Panc1 (cell line): ENCODE data around the gene XIRP2. TPM values are rescaled to one million over a fixed set of nuclear protein-coding genes. Genes with fewer than 3 reads are reported as not detected.

ENCODE experiments used
- ATAC-seq: fragments of 200-7000 bp; cut with Tn5 transposase; 2 replicates; pipeline ENCODE4 v1.9.1; 2020; ENCODE audit warnings: mild to moderate bottlenecking, moderate library complexity
- BruUV-seq: library from RNA; stranded (reverse); fragments of 400-500 nt; replicated peaks from 2 replicates; lab custom pipeline; 2021; lab: Mats Ljungman, UMichigan
- CTCF ChIA-PET: fragments of 300-600 bp; sonication (Branson Sonifier 250); formaldehyde crosslinking; loops from one replicate; lab custom pipeline; 2022; ENCODE audit warnings: antibody characterized with exemption; lab: Charles Lee
- POLR2A ChIA-PET: fragments of 300-600 bp; sonication (Branson Sonifier 250); formaldehyde crosslinking; loops from one replicate; lab custom pipeline; 2022; ENCODE audit warnings: antibody characterized with exemption; lab: Charles Lee
- DNase-seq: peaks from one replicate; pipeline ENCODE4 v3.0.0-alpha.2; 2010; ENCODE audit warnings: low read depth, low spot score
- H3K27ac ChIP-seq: 2 replicates; pipeline ENCODE4 v1.5.1; 2011; ENCODE audit warnings: mild to moderate bottlenecking, low read length, inconsistent platforms
- H3K27me3 ChIP-seq: fragments of 200-500 bp; sonication (Bioruptor generic); 2 replicates; pipeline ENCODE4 v1.6.0; 2014; ENCODE audit warnings: low read length, inconsistent platforms; ENCODE audit not compliant: control insufficient read depth, insufficient read depth
- H3K36me3 ChIP-seq: fragments of 200-500 bp; sonication (Bioruptor generic); 2 replicates; pipeline ENCODE4 v1.5.1; 2014; ENCODE audit warnings: inconsistent platforms, mild to moderate bottlenecking, low read length, moderate library complexity; ENCODE audit not compliant: control insufficient read depth, insufficient read depth
- H3K4me1 ChIP-seq: 2 replicates; pipeline ENCODE4 v1.5.1; 2011; ENCODE audit warnings: inconsistent platforms, mild to moderate bottlenecking, low read length, moderate library complexity; ENCODE audit not compliant: control insufficient read depth, insufficient read depth
- H3K4me3 ChIP-seq, 2 experiments: 2 replicates each; pipeline ENCODE4 v1.5.1; 2011 to 2012; ENCODE audit warnings: low read depth in 2 of 2, low read length in 2 of 2, mild to moderate bottlenecking in 2 of 2, inconsistent platforms in 1 of 2, moderate library complexity in 1 of 2
- H3K9me3 ChIP-seq: fragments of 200-500 bp; sonication (Bioruptor generic); 2 replicates; pipeline ENCODE4 v1.5.1; 2014; ENCODE audit warnings: low read depth, mild to moderate bottlenecking, inconsistent platforms, low read length, moderate library complexity; ENCODE audit not compliant: control insufficient read depth, insufficient read depth
- POLR2AphosphoS5 ChIP-seq: IDR thresholded peaks from 2 replicates; pipeline ENCODE4 v1.6.1; 2012; ENCODE audit warnings: mild to moderate bottlenecking, low read depth, low read length, moderate library complexity
- SIN3A ChIP-seq: IDR thresholded peaks from 2 replicates; pipeline ENCODE4 v1.6.1; 2012; ENCODE audit warnings: low read depth, mild to moderate bottlenecking, low read length, moderate library complexity, borderline replicate concordance; ENCODE audit not compliant: insufficient read depth
- TCF7L2 ChIP-seq: IDR thresholded peaks from 2 replicates; pipeline ENCODE4 v1.6.1; 2011; ENCODE audit warnings: mild to moderate bottlenecking, low read depth, low read length, inconsistent platforms
- in situ Hi-C: cut with HindIII; loops from 2 replicates; pipeline ENCODE4 v1.10.0; 2016; ENCODE audit warnings: low sequenced_read_pairs, low pct_unique_long_range_greater_than_20kb
- intact Hi-C: fragments of 100-400 bp; cut with micrococcal nuclease; formaldehyde crosslinking; loops from one replicate; pipeline ENCODE4 v1.10.0; 2022; ENCODE audit not compliant: unreplicated experiment
- total RNA-seq: library from RNA; stranded (reverse); gene quantifications from one replicate; pipeline ENCODE4 v1.2.1, GENCODE V29; 2021; ENCODE audit not compliant: unreplicated experiment
- TF ChIP-seq, protein P1 (sequence below), 2 experiments: IDR thresholded peaks; 2 replicates each; pipeline ENCODE4 v1.6.1; 2011 to 2012; ENCODE audit warnings: low read depth in 2 of 2, control low read depth in 1 of 2, low read length in 1 of 2, mild to moderate bottlenecking in 1 of 2, moderate library complexity in 1 of 2; ENCODE audit not compliant: insufficient read depth in 1 of 2
- TF ChIP-seq, protein P2 (sequence below): fragments of 450-650 bp; IDR thresholded peaks from 2 replicates; pipeline ENCODE4 v1.5.1; 2017; ENCODE audit warnings: mild to moderate bottlenecking

XIRP2 gene
- total RNA-seq, 1 experiment from 2014 or later: not detected

DNA sequence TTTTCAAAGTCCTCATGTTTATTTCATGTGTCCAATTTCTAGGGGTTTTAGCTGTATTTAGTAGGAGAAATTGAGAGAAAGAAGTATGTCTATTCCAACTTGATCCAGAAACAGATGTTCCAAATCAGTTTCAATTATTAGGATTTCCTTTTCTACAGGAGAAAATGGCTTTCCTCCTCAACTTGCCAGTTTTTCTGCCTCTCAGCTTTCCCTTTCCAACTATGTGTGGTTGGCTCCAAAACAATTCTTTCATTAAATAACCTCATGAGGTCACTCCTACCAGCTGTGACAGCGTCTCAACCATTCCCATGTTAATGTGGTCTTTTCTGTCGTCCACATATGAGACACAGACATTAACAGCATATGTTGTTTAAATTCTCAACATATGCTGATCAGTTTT lies 13.1 kb downstream of the XIRP2 start:
- no TSS peak for BruUV-seq
- CTCF ChIA-PET: no interaction called here
- no peaks in the 10 kb centered on the region for H3K27me3 ChIP-seq
- in situ Hi-C loops: no loop called here
- intact Hi-C loops: no loop called here
- TF ChIP-seq, protein P1, sequence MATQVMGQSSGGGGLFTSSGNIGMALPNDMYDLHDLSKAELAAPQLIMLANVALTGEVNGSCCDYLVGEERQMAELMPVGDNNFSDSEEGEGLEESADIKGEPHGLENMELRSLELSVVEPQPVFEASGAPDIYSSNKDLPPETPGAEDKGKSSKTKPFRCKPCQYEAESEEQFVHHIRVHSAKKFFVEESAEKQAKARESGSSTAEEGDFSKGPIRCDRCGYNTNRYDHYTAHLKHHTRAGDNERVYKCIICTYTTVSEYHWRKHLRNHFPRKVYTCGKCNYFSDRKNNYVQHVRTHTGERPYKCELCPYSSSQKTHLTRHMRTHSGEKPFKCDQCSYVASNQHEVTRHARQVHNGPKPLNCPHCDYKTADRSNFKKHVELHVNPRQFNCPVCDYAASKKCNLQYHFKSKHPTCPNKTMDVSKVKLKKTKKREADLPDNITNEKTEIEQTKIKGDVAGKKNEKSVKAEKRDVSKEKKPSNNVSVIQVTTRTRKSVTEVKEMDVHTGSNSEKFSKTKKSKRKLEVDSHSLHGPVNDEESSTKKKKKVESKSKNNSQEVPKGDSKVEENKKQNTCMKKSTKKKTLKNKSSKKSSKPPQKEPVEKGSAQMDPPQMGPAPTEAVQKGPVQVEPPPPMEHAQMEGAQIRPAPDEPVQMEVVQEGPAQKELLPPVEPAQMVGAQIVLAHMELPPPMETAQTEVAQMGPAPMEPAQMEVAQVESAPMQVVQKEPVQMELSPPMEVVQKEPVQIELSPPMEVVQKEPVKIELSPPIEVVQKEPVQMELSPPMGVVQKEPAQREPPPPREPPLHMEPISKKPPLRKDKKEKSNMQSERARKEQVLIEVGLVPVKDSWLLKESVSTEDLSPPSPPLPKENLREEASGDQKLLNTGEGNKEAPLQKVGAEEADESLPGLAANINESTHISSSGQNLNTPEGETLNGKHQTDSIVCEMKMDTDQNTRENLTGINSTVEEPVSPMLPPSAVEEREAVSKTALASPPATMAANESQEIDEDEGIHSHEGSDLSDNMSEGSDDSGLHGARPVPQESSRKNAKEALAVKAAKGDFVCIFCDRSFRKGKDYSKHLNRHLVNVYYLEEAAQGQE (IDR thresholded peaks at IDR 0.05; ENCODE audit: insufficient read depth in 1 of 2, low read depth in 2 of 2, low read length in 1 of 2): no peak
- TF ChIP-seq POLR2AphosphoS5 (no peak), TCF7L2 (no peak), SIN3A (no peak)
- TF ChIP-seq, protein P2, sequence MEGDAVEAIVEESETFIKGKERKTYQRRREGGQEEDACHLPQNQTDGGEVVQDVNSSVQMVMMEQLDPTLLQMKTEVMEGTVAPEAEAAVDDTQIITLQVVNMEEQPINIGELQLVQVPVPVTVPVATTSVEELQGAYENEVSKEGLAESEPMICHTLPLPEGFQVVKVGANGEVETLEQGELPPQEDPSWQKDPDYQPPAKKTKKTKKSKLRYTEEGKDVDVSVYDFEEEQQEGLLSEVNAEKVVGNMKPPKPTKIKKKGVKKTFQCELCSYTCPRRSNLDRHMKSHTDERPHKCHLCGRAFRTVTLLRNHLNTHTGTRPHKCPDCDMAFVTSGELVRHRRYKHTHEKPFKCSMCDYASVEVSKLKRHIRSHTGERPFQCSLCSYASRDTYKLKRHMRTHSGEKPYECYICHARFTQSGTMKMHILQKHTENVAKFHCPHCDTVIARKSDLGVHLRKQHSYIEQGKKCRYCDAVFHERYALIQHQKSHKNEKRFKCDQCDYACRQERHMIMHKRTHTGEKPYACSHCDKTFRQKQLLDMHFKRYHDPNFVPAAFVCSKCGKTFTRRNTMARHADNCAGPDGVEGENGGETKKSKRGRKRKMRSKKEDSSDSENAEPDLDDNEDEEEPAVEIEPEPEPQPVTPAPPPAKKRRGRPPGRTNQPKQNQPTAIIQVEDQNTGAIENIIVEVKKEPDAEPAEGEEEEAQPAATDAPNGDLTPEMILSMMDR: no peak
- H3K9me3 ChIP-seq: no peaks in the 10 kb centered on the region
- POLR2A ChIA-PET: no interaction called here
- DNase-seq (no peak), ATAC-seq (no peak)
- H3K36me3 ChIP-seq: no peaks in the 10 kb centered on the region
- H3K4me3 ChIP-seq: no peak overlapping the region
- H3K4me1 ChIP-seq: no peaks in the 10 kb centered on the region
- no peak overlapping the region for H3K27ac ChIP-seq

DNA sequence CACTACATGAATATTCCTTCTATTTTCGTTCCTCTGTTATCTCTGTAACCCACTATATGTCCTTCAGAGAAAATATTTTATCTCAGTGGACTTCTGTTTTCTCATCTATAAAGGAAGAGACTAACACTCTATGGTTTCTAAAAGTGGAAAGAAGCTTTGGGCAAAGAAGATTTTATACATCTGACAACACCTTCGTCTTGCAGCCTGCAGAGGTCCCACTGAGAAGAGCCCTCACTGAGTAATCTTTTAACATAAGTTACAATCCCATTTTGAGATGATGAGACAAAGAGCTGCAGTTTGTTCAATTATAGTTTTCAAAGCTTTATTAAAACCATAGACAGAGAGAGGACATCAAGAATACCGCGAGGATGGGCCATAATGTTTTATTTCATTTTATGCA lies 28.7 kb downstream of the XIRP2 start:
- Histone ChIP-seq H3K27me3 (no peaks in the 10 kb centered on the region), H3K4me1 (no peaks in the 10 kb centered on the region), H3K4me3 (no peak overlapping the region), H3K36me3 (no peaks in the 10 kb centered on the region), H3K27ac (no peak overlapping the region), H3K9me3 (no peaks in the 10 kb centered on the region)
- no peak for ATAC-seq
- CTCF ChIA-PET: no interaction called here
- no TSS peak for BruUV-seq
- POLR2A ChIA-PET: interaction anchor here (0.5 kb wide), 1 partner anchor 78 kb away, joined by 3 read pairs; no protein-coding TSS in a partner anchor
- TF ChIP-seq, protein P1 (IDR thresholded peaks at IDR 0.05; ENCODE audit: insufficient read depth in 1 of 2, low read depth in 2 of 2, low read length in 1 of 2): no peak
- TF ChIP-seq, protein P2: no peak
- TF ChIP-seq TCF7L2 (no peak), POLR2AphosphoS5 (no peak), SIN3A (no peak)
- intact Hi-C loops: no loop called here
- in situ Hi-C loops: no loop called here
- no peak for DNase-seq
